Ishikawa (cell line): ENCODE results near the gene ATP1A1.
A peak's percentile ranks its signal among the peaks of the same experiment; 100 is the strongest.

Experiments
- CEBPB ChIP-seq: IDR thresholded peaks from 2 replicates; pipeline ENCODE4 v1.6.1; 2012
- CREB1 ChIP-seq: IDR thresholded peaks from 2 replicates; pipeline ENCODE4 v1.6.1; 2012; ENCODE audit warnings: low read depth
- EGR1 ChIP-seq: IDR thresholded peaks from 2 replicates; pipeline ENCODE4 v1.6.1; 2012
- EP300 ChIP-seq: IDR thresholded peaks from 2 replicates; pipeline ENCODE4 v1.6.1; 2012; ENCODE audit warnings: borderline replicate concordance
- FOXM1 ChIP-seq: IDR thresholded peaks from 2 replicates; pipeline ENCODE4 v1.6.1; 2012; ENCODE audit warnings: low read depth, borderline replicate concordance
- MAX ChIP-seq: IDR thresholded peaks from 2 replicates; pipeline ENCODE4 v1.6.1; 2012
- NFIC ChIP-seq: IDR thresholded peaks from 2 replicates; pipeline ENCODE4 v1.6.1; 2012
- RAD21 ChIP-seq: IDR thresholded peaks from 2 replicates; pipeline ENCODE4 v1.6.1; 2012; ENCODE audit warnings: low read depth
- TAF1 ChIP-seq: IDR thresholded peaks from 2 replicates; pipeline ENCODE4 v1.6.1; 2012; ENCODE audit warnings: low read depth, mild to moderate bottlenecking
- TCF12 ChIP-seq: IDR thresholded peaks from 2 replicates; pipeline ENCODE4 v1.6.1; 2012; ENCODE audit warnings: low read depth
- TEAD4 ChIP-seq: IDR thresholded peaks from 2 replicates; pipeline ENCODE4 v1.6.1; 2012
- USF1 ChIP-seq: IDR thresholded peaks from 2 replicates; pipeline ENCODE4 v1.6.1; 2012
- YY1 ChIP-seq: IDR thresholded peaks from 2 replicates; pipeline ENCODE4 v1.6.1; 2012; ENCODE audit warnings: low read depth
- ZBTB7A ChIP-seq: IDR thresholded peaks from 2 replicates; pipeline ENCODE4 v1.6.1; 2012; ENCODE audit warnings: low read depth
- TF ChIP-seq, protein P1 (sequence below): IDR thresholded peaks from 2 replicates; pipeline ENCODE4 v1.6.1; 2012; ENCODE audit warnings: low read depth, mild to moderate bottlenecking

The ATP1A1 gene

DNA sequence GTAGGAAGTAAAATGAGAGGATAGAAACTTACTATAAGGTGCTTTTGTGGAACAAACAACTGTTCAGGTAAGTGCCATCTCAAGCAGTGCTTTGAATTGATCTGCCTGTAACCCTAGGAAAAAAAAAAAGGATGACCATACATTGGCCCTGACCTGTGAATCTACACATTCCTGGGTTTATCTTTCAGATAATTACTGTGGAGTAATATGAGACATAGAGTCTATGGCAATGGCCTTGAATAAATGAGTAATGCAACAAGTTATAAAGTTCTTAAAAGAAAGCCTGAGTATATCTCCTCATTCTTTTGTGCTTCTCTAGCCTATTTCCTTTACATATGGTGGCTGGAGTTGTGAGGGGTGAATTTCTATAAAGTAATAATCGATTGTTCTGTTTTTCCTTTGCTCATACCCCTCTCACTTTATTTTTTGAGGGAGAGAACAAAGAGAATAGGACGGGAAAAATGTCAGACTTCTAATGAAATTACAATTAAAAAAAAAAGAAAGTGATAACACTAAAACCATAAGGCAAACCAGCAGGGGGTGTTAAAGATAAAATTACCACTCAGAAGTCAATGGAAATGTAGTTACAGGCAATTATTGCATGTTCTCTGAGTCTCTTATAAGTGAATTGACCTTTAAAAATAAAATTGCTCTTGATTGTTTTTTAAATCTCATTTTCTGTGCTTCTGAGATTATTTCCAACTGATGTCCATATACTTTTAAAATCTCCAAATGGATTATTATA lies 12.4 kb upstream of the ATP1A1 start:
- no peak for TF ChIP-seq USF1
- TF ChIP-seq, protein P1, sequence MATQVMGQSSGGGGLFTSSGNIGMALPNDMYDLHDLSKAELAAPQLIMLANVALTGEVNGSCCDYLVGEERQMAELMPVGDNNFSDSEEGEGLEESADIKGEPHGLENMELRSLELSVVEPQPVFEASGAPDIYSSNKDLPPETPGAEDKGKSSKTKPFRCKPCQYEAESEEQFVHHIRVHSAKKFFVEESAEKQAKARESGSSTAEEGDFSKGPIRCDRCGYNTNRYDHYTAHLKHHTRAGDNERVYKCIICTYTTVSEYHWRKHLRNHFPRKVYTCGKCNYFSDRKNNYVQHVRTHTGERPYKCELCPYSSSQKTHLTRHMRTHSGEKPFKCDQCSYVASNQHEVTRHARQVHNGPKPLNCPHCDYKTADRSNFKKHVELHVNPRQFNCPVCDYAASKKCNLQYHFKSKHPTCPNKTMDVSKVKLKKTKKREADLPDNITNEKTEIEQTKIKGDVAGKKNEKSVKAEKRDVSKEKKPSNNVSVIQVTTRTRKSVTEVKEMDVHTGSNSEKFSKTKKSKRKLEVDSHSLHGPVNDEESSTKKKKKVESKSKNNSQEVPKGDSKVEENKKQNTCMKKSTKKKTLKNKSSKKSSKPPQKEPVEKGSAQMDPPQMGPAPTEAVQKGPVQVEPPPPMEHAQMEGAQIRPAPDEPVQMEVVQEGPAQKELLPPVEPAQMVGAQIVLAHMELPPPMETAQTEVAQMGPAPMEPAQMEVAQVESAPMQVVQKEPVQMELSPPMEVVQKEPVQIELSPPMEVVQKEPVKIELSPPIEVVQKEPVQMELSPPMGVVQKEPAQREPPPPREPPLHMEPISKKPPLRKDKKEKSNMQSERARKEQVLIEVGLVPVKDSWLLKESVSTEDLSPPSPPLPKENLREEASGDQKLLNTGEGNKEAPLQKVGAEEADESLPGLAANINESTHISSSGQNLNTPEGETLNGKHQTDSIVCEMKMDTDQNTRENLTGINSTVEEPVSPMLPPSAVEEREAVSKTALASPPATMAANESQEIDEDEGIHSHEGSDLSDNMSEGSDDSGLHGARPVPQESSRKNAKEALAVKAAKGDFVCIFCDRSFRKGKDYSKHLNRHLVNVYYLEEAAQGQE = no peak
- no peak for TF ChIP-seq FOXM1
- TF ChIP-seq CREB1 = no peak
- no peak for TF ChIP-seq EGR1
- no peak for TF ChIP-seq RAD21

DNA sequence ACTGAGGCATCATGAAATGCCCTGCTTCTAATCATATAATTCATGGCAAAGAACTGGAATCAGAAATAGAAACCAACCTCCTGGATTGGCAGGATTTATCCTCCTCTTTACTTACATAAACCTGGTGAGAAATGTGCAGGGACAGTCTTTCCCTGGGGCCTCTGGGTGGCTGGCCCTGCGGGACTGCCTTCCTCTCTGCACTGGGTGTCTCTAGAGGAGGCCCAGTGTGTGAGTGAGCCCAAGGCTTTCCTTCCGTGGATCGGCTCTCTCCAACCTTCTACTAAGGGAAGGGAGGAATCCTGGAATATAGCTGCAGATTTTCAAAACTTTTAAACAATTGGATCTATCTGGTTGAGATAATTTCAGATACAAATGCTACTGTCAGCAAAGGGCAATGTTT lies 11.4 kb upstream of the ATP1A1 start:
- TF ChIP-seq MAX (no peak), TAF1 (no peak), NFIC (no peak), CREB1 (no peak), RAD21 (no peak), CEBPB (no peak)
- TF ChIP-seq, protein P1 = no peak

DNA sequence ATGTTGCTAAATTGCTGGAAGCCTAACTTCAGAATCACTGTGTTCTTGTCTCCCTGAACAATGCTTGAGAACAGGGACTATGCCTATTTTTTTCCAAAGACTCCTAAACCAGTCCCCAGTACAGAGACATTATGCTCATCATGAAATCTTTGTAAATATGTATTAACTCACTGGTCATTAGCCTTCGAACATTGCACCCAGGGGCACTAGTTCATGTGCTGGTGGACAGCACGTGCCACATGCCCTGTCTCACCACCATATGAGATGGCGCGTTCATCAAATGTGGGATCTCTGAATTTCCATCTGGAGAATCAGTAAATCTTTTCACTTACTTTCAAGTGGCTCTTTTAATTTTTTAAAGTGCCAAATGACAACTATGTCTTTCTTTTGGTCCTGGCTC lies 11.0 kb upstream of the ATP1A1 start:
- TF ChIP-seq EP300 (no peak), MAX (no peak), CREB1 (no peak), NFIC (no peak), FOXM1 (no peak)
- TF ChIP-seq, protein P1 = no peak

GRCh38 chr1:116365353-116365780 lies 7.7 kb upstream of the ATP1A1 start:
- peak; percentile 30; the same call in 1 of the 2 replicates for TF ChIP-seq TEAD4
- no peak for TF ChIP-seq ZBTB7A

- TF ChIP-seq EP300 (no peak), USF1 (no peak), YY1 (no peak), TCF12 (no peak), ZBTB7A (no peak), FOXM1 (no peak), EGR1 (no peak), TEAD4 (no peak)
- TF ChIP-seq, protein P1 = no peak
Measured at GRCh38 chr1:116365857-116366256, 7.2 kb upstream of the ATP1A1 start.
